ENCODE results near the gene SLC27A3.

Gene SLC27A3

DNA sequence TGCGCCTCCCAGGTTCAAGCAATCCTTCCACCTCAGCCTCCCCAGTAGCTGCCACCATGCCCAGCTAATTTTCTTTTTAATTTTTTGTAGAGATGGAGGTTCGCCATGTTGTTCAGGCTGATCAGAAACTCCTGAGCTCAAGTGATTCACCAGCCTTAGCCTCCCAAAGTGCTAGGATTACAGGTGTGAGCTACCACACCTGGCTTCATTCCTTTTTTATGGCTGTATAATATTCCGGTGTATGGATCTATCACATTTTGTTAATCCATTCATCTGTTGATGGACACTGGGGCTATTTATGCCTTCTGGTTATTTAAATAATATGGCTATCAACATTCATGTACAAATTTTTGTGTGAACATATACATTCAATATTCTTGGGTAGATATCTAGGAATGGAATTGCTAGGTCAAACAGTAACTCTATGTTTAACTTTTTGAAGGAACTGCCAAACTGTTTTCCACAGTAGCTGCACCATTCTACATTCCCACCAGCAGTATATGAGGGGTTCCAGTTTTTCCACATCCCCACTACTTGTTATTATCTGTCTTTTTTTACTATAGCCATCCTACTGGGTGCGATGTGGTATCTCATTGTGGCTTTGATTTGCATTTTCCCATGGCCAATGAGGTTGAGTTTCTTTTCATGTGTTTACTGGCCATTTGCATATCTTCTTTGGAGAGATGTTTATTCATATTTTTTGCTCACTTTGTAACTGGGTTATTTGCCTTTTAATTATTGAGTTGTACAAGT, 11.0 kb downstream of the SLC27A3 start:
- H3K36me3 Mint-ChIP-seq, result no peaks in the 10 kb centered on the region
- H3K27me3 Mint-ChIP-seq, result no peaks in the 10 kb centered on the region
- H3K4me3 Mint-ChIP-seq, result no peak overlapping the region
- no peak overlapping the region for H3K27ac Mint-ChIP-seq
- H3K4me1 Mint-ChIP-seq (ENCODE audit: low read depth), result peaks cover 37% of the 10 kb centered on the region
- no peaks in the 10 kb centered on the region for H3K9me3 Mint-ChIP-seq (ENCODE audit: low read depth)

DNA sequence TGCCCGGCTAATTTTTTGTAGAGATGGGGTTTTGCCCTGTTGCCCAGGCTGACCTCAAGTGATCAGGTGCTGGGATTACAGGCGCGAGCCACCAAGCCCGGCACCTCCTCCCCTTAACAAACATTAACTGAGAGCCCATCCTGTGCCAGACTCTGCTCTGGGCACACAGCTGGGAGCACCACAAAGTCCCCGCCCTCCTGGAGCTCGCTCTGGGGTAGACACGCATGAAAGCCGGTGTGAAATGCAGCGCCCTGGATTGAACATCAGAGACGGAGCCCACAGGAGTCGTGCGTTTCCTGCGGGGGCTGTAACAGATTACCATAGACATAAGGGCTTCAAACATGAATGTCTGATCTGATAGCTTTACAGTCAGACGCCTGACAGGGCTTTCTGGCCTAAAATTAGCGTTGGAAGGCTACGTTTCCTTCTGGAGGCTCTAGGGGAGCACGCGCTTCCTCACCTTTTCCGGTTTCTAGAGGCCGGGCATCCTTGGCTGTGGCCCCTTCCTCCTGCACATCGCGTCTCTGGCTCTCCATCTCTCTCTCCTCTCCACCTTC, 14.3 kb downstream of the SLC27A3 start:
- Mint-ChIP-seq H3K36me3 (no peaks in the 10 kb centered on the region), H3K4me3 (peak overlapping the region; percentile 64), H3K9me3 (ENCODE audit: low read depth) (no peaks in the 10 kb centered on the region), H3K4me1 (ENCODE audit: low read depth) (peaks cover 29% of the 10 kb centered on the region), H3K27me3 (no peaks in the 10 kb centered on the region), H3K27ac (no peak overlapping the region)

DNA sequence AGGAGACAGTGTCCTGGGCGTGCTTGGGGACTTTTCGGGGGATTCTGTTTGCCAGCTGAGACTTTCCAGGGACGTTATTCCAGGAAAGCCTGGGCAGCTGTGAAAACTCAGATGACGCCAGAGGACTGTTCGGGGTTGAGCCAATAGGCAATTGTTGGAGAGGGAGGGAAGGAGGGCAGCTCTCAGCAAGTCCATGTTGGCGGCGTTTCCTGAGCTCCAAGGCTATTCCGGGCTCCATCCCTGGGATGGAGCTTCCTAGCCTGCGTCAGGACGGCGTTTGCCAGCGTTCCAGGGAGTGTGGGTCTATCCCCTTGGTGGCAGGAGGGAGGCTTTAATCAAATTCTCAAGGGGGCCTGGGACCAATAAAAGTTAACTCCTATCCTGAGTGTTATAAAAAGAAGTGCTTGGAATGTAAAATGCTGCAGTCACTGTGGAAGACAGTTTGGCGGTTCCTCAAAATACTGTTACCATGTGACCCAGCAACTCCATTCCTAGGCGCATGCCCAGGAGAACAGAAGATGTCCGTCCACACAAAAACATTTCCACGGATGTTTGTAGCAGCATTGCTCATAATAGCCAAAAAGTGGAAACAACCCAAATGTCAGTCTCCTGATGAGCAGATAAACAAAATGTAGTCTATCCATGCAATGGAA, 15.2 kb downstream of the SLC27A3 start:
- Mint-ChIP-seq H3K27ac (peak overlapping the region; percentile 47), H3K9me3 (ENCODE audit: low read depth) (no peaks in the 10 kb centered on the region), H3K27me3 (no peaks in the 10 kb centered on the region), H3K4me1 (ENCODE audit: low read depth) (peaks cover 33% of the 10 kb centered on the region), H3K36me3 (no peaks in the 10 kb centered on the region), H3K4me3 (peak overlapping the region; percentile 33)

DNA sequence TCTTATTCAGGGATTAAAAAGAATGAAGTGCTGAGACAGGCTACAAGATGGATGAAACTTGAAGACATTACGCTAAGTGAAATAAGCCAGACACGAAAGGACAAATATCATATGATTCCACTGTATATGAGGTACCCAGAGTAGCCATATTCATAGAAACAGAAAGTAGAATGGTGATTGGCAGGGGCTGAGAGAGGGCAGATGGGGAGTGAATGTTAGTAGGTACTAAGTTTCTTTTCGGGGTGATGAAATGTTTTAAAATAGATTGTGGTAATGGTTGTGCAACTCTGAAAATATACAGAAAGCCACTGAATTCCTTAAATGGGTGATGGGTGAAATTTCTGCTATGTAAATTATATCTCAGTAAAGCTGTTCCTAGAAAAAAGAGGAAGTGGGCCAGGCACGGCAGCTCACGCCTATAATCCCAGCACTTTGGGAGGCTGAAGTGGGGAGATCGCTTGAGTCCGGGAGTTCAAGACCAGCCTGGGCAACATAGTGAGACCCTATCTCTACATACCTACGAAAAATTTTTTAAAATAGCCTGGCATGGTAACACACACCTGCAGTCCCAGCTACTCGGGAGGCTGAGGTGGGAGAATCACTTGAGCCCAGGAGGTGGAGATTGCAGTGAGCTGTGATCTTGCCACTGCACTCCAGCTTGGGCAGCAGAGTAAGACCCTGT, 15.9 kb downstream of the SLC27A3 start:
- peak overlapping the region; percentile 33 for H3K4me3 Mint-ChIP-seq
- H3K27me3 Mint-ChIP-seq, result no peaks in the 10 kb centered on the region
- H3K27ac Mint-ChIP-seq, result peak overlapping the region; percentile 47
- no peaks in the 10 kb centered on the region for H3K36me3 Mint-ChIP-seq
- no peaks in the 10 kb centered on the region for H3K9me3 Mint-ChIP-seq (ENCODE audit: low read depth)
- H3K4me1 Mint-ChIP-seq (ENCODE audit: low read depth), result peaks cover 33% of the 10 kb centered on the region

DNA sequence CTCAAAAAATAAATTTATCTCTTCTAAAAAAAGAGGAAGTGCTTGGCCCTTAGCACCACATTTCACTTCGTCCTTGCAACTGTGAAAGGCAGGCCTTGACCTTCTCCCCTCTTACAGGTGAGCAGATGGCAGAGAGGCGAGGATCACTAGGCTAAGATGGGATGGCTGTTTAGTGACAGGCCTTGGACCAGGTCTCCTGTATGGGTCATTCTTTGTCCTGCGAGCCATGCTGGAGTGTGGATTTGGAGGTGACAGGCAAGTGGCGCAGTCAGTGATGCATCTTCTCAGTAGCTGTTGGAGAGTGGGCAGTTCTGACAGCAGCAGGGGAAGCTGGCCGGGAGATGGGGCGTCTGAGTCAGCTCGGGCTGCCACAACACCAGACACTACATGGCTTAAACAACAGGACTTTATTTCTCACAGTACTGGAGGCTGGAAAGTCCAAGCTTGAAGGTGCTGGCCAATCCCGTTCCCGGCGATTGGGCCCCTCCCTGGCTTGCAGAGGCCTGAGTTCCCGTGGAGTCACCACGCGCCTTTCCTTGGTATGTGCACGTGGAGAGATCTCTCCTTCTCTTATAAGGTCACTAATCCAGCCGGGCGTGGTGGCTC, 16.5 kb downstream of the SLC27A3 start:
- Mint-ChIP-seq H3K27me3 (no peaks in the 10 kb centered on the region), H3K27ac (no peak overlapping the region), H3K4me3 (no peak overlapping the region)

DNA sequence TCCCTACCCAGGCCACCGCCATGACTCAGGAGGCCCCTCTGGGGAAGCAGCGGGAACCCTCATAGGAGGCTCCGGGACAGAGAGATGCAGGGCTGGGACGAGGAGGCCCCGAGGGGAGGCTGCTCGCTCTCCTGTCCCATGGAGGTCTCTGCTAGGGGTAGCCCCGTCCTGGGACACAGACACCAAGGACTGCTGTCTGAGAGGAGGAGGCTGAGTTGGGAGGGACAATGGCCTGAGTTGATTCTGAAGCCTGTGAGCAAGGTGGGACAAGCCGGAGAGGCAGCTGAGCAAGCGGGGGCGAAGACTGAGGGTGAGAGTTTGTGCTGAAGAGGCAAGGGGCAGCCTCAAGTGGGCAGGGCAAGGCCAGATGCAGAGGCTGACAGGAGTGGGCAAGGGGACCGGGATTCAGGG, 17.4 kb downstream of the SLC27A3 start:
- Mint-ChIP-seq H3K4me3 (no peak overlapping the region), H3K9me3 (ENCODE audit: low read depth) (no peaks in the 10 kb centered on the region), H3K4me1 (ENCODE audit: low read depth) (peaks cover 42% of the 10 kb centered on the region), H3K27me3 (no peaks in the 10 kb centered on the region), H3K27ac (no peak overlapping the region), H3K36me3 (no peaks in the 10 kb centered on the region)

More for the DNA sequence above, 16.5 kb downstream of the SLC27A3 start:
- peaks cover 36% of the 10 kb centered on the region for H3K4me1 Mint-ChIP-seq (ENCODE audit: low read depth)
- no peaks in the 10 kb centered on the region for H3K9me3 Mint-ChIP-seq (ENCODE audit: low read depth)
- H3K36me3 Mint-ChIP-seq, result no peaks in the 10 kb centered on the region

DNA sequence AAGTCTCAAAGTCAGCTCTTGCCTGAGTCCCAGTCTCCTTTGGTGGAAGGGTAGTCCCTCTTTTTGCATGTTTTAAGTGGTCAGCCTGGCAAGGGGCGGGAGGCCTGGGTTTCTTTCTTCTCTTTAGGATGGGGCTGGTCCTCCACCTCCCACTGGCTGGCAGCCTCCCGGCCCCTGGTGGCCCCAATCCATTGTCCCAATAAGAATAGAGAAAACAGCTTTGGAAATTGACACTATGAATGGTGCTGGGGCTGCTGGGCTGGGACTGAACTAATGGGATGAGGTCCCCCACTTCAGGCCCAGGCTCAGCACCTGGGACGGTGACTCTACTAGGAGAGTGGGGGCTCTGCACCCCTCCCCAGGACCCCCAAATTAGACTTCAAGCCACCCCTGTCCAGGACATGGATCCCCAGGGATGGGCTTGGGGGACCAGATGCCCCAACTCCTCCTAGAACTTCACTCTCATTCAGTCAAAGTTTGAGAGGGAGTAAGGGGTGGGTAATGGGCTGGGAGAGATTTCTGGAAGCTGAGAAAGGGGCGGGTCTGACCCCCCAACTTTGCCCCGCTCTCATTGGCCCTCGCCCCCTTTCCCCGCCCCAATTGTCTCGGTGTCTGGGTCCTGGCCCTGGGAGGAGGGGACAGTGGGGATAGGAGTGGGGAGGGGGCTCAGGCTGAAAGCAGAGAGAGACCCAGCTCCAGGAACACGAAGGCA, 18.2 kb downstream of the SLC27A3 start:
- Mint-ChIP-seq H3K27me3 (no peaks in the 10 kb centered on the region), H3K27ac (no peak overlapping the region), H3K36me3 (no peaks in the 10 kb centered on the region), H3K9me3 (ENCODE audit: low read depth) (no peaks in the 10 kb centered on the region), H3K4me1 (ENCODE audit: low read depth) (peaks cover 41% of the 10 kb centered on the region), H3K4me3 (no peak overlapping the region)

DNA sequence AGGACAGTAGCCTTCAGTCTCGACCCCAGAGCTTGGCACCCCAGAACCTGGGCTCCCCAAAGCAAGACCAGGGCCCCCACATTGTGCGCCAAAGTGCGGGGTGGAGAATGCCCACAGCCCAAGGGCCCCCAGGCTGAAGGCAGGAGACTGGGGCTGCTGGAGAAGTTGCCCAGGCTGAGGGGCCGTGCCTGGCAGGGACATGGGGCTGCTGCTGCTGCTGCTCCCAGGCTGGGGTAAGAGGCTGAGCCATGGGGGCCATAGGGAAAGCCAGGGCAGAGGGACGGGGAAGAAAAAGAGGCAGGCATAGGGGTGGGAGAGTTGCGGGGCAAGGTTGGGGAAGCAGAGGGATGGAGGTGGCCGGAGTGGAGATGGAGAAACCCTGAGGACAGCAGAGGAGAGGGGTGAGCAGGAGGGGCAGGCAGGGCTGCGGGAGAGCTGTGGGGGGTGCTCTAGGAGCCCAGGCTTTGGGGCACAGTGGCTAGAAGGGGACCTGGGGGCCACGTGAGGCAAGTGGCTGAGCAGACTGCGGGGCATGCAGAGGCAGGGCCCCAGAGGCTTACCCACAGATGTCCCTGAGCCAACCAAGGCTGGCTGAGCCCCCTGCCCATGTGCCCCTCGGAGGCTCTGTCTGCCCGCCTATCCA, 18.9 kb downstream of the SLC27A3 start:
- Mint-ChIP-seq H3K36me3 (no peaks in the 10 kb centered on the region), H3K4me1 (ENCODE audit: low read depth) (peaks cover 35% of the 10 kb centered on the region), H3K9me3 (ENCODE audit: low read depth) (no peaks in the 10 kb centered on the region), H3K27ac (no peak overlapping the region), H3K27me3 (no peaks in the 10 kb centered on the region), H3K4me3 (no peak overlapping the region)

DNA sequence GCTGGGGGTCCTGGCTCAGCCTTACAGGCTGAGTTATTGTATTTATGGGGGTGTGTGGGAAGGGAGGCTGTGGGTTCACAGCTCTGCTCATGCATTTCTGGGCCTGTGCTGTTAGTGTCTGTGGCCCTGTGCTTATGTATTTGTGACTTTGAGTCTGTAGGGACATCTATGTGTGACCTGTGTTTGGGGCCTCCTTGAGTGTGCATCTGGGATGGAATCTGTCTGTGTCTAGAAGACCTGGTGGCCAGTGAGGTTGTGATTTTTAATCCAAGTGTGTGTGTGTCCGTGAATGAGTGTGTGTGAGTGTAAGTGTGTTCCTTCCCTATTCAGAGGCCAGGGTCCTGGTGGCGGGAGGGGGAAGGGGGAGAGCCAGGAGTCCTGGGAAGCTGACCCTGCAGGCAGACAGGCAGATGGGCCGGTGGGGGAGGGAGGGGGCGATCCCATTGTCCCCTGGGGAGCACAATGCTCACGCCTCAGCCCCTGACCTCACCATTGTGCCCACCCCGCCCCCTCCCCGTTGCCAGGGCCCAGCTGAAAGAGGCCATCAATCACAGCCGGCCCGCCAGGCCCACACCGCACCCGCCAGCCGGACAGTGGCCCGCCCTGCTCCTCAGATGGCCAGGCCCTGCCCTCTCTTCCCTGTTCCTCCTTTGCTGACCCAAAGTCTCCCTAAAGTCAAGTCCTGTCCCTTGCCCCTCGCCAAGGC, 19.6 kb downstream of the SLC27A3 start:
- Mint-ChIP-seq H3K27ac (no peak overlapping the region), H3K36me3 (no peaks in the 10 kb centered on the region), H3K4me3 (no peak overlapping the region), H3K4me1 (ENCODE audit: low read depth) (peaks cover 30% of the 10 kb centered on the region), H3K9me3 (ENCODE audit: low read depth) (no peaks in the 10 kb centered on the region), H3K27me3 (no peaks in the 10 kb centered on the region)

DNA sequence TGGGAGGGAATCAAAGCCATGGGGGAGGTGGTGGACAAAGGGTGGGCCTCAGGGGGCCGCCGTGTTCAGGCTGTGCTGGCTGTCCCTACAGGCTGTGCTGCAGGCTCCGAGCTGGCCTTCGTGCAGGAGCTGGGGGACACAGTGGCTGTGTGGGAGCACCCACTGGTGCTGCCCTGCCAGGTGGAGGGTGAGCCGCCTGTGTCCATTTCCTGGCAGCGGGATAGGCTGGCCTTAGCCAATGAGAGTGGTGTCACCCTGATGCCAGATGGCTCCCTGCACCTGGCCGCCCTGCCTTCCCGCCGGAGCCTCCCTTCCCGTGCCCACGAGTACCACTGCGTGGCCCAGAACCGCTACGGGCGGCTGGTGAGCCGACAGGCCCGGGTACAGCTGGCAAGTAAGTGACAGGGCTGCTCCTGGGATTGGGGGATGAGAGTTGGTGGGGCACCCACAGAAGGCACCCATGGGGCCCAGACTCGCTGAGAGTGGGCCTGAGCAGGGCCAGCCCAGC, 20.2 kb downstream of the SLC27A3 start:
- Mint-ChIP-seq H3K4me1 (ENCODE audit: low read depth) (peaks cover 24% of the 10 kb centered on the region), H3K27ac (no peak overlapping the region), H3K9me3 (ENCODE audit: low read depth) (no peaks in the 10 kb centered on the region), H3K4me3 (no peak overlapping the region), H3K36me3 (no peaks in the 10 kb centered on the region), H3K27me3 (no peaks in the 10 kb centered on the region)

DNA sequence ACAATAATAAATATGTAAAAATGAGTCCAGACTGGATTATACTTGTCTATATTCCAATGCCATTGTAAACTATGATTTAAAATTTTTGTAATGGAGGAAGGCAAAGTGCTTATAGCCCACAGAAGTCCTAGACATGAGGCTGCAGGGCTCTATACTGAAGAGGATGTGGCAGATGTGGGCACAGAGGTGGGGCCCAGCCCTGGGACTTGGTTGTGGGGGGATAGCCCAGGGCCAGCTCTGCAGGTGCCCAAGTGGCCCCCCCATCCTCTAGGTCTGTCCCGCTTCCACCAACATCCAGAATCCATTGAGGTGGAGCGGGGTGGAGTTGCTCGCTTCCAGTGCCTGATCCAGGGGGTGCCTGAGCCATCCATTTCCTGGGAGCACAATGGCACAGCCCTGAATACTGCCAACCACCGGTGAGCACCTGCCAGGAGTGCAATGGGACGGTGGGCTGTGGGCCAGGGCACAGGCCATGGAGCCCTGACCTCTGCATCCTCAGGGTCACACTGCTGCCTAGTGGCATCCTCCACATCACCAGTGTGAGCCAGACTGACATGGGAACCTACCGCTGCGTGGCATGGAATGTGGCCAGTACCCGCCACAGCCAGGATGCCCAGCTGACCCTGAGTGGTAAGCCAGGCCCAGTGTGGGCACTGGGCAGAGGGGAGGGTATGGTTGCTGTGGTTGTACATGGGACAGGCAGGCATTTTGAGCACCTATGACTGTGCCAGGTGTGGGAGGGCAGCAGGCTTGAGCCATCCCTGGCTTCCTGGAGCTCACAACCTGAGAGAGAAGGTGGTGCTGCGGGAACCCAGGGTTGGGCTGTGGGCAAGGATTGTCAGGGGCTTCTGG, 21.0 kb downstream of the SLC27A3 start:
- Mint-ChIP-seq H3K9me3 (ENCODE audit: low read depth) (no peaks in the 10 kb centered on the region), H3K27ac (no peak overlapping the region), H3K36me3 (no peaks in the 10 kb centered on the region), H3K27me3 (no peaks in the 10 kb centered on the region), H3K4me3 (no peak overlapping the region), H3K4me1 (ENCODE audit: low read depth) (peaks cover 16% of the 10 kb centered on the region)

DNA sequence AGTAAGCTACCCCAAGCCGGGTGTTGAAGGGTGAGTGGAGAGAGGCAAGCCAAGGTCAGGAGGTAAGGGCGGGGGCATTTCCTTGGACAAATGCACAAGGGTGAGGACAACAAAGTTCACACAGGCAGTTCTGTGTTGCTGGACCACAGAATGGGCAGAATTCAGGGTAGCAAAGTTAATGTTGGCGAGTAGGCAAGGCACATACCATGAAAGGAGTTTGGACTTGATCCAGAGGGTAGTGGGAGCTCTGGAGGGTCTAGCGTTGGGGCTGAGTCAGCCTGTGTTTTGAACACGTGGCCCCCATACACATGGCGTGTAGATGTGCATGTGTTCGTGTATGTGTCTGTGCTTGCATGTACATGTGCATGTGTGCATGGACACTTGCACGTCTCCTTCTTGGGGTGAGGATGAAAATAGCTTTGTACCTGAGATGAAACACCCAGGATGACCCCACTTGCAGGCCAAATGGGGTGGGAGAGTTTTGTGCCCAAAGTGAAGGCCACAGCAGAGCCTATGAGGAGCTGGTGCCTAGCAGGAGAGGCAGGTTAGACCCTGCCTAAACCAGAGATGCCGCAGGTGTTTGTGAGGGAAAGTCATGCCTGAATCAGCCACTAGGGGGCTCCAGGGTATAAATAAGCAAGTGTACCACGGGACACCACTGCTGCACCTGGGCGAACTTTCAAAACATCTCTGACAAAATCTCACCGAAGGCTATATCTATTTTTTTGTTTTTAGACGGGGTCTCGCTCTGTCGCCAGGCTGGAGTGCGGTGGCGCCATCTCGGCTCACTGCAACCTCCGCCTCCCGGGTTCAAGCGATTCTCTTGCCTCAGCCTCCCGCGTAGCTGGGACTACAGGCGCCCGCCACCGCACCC, 21.8 kb downstream of the SLC27A3 start:
- Mint-ChIP-seq H3K27me3 (no peaks in the 10 kb centered on the region), H3K36me3 (no peaks in the 10 kb centered on the region), H3K4me1 (ENCODE audit: low read depth) (peaks cover 16% of the 10 kb centered on the region), H3K9me3 (ENCODE audit: low read depth) (no peaks in the 10 kb centered on the region), H3K4me3 (no peak overlapping the region), H3K27ac (peak overlapping the region; percentile 5)

All from activated naive CD8-positive, alpha-beta T cell (primary cell).